NK-92 treated with Interleukin-12 subunit alpha and Interleukin-12 subunit beta, amount 100 ng/mL, for 24 hours (cell line): Measurements from ENCODE around the gene ZNF608.

Source experiments
- DNase-seq: peaks from one replicate; lab custom pipeline; 2025; lab: John Stamatoyannopoulos, UW

Gene ZNF608

GRCh38 chr5:124714910-124715309, 31.5 kb downstream of the ZNF608 start:
- no peak for DNase-seq

- DNase-seq, result no peak
These were observed 32.8 kb downstream of the ZNF608 start for GRCh38 chr5:124713595-124713994.

- no peak for DNase-seq
These were observed 33.6 kb downstream of the ZNF608 start for GRCh38 chr5:124712731-124713305.

GRCh38 chr5:124708086-124708485, 38.4 kb downstream of the ZNF608 start:
- no peak for DNase-seq

- DNase-seq, result no peak
These were observed 38.9 kb downstream of the ZNF608 start for GRCh38 chr5:124707520-124707919.

GRCh38 chr5:124706729-124707361, 39.6 kb downstream of the ZNF608 start:
- no peak for DNase-seq

GRCh38 chr5:124706051-124706450, 40.4 kb downstream of the ZNF608 start:
- no peak for DNase-seq

DNA sequence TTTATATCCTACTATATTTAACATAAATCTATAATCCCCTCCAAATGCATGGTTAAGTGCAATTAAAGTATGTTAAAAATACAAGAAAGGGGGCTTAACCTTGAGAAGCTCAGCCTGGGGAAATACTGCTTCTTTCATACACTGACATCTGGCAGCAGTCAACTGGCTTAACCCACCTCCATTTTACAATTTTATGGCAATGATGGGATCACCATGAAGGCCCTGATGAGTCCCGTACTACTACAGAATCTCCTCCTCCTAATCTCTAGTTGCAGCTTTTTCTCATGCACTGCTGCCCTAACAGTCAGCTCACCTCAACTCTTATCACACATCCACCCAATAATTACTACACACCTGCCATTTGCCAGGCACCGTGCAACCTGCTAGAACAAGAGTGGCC, 40.9 kb downstream of the ZNF608 start:
- no peak for DNase-seq

DNA sequence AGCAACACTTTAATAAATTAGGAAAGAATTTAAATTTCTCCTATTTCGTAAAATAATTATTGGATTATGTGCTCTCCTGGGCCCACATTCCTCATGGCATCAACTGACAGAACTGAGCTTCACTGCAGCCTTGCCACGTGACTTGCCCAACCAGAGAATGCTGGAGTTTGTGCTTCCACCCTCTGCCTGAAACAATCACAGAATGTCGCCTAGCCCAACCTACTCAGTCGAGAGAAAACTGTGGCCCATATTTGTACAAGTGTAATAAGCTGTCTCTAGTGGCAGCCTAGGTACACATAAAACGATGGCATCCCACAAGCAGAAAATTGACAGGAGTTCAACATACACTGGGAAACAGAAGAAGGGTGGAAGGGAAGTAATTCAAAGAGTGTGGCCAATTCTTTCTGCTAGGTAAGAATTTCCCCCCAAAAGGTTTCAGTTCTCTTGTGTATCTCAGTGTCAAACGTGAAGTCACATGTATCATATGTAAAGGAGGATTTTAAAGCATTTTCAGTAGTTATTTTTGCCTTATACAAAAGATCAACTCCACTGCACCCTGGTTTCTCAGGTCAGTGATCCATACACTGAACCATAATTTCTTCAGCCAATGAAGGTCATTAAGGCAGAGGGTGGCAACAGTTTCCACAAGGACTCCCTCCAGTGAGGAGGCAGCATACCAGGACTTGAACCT, 41.7 kb downstream of the ZNF608 start:
- no peak for DNase-seq

- DNase-seq, result no peak
These were observed 42.4 kb downstream of the ZNF608 start for GRCh38 chr5:124703995-124704394.

DNA sequence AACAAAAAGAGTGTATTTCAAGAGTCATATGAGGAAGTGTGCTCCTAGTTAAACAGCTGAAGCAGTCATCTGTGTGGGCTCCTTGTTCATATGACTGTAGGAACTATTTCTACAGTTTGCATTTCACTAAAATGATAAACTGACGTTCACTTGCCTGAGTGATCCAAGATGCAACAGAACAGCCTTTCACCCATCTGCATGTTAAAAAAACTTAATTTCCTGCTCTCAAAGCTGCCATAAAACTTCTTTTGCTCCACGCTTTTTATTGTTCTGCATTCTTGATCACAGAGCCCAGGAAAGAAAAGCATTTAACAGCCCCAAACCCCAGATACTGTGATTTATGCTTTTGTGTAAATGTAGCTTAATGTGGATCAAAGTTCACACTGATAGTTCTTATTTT, 43.9 kb downstream of the ZNF608 start:
- no peak for DNase-seq

- no peak for DNase-seq
These were observed 44.5 kb downstream of the ZNF608 start for GRCh38 chr5:124701873-124702425.

GRCh38 chr5:124701016-124701415, 45.4 kb downstream of the ZNF608 start:
- DNase-seq, result no peak

DNA sequence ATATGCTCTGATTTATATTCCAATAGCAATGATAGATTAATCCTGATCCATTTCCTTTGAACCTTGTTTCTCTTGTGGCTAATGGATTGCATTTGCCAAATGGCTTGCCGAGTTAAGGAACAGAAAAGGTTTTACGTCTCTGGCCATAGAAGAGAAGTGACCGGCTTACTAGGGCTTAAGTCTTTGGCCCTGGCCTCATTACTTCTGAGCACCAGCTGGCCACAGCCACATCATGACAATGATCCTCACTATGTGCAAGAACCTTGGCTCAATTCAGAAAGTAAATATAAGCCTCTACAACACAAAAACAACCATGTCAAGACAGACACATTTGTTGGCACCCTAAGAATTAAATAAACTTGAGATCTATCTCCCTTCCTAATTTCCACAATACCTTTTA, 46.1 kb downstream of the ZNF608 start:
- no peak for DNase-seq

- no peak for DNase-seq
These were observed 47.7 kb downstream of the ZNF608 start for GRCh38 chr5:124698770-124699169.

DNA sequence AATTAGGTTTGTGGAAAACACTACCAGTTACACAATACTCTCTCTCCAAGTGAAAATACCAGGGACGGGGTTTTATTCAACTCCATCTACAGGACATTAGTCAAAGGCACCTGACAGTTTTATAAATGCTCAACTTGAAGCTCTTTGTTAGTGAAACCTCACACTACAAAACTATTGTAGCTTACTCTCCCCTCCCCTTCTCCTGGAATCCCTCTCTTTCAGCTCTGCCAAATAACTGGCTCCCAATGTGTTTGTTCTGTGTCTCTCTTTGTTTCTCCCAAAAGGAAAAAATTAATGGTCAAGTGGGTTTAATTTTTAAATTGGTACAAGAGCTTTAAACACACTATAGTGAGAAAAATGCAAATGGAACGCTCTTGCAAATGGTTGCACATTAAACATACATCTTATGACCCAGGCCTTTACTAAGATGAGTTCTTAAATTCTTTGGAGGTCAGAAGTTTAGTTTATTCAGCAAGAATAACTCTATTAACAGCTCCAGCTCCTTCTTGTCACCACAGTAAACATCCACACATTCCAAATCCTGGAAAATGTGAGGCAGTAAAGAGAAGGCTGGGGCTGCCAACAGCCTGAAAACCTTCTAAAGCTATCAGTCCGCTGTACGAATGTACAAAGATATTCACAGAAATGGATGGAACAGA, 48.4 kb downstream of the ZNF608 start:
- no peak for DNase-seq

- DNase-seq, result no peak
These were observed 48.9 kb downstream of the ZNF608 start for GRCh38 chr5:124697501-124697900.

GRCh38 chr5:124696898-124697297, 49.5 kb downstream of the ZNF608 start:
- DNase-seq, result no peak
